ENCODE results near the gene CCL16. TPM values are rescaled to one million over a fixed set of nuclear protein-coding genes. Genes with fewer than 3 reads are reported as not detected.

Gene CCL16
- total and polyA plus RNA-seq, 2 of the 4 experiments (the other 2 are of a cell fraction), result not detected

- H3K27ac ChIP-seq (ENCODE audit: insufficient read depth, low read length), result no peak overlapping the region
- no peak overlapping the region for H4K91ac ChIP-seq (ENCODE audit: insufficient read depth, low read depth, low read length)
- H3K36me3 ChIP-seq (ENCODE audit: control insufficient read depth, insufficient read depth, low read length), result no peaks in the 10 kb centered on the region
- no peak overlapping the region for H3K9ac ChIP-seq (ENCODE audit: low read depth, low read length)
- H3K27me3 ChIP-seq (ENCODE audit: control insufficient read depth, insufficient read depth, low read length), result peaks cover 3% of the 10 kb centered on the region; the same call in 1 of the 2 replicates
- H4K5ac ChIP-seq (ENCODE audit: low read depth, low read length), result no peak overlapping the region
- no peaks in the 10 kb centered on the region for H3K9me3 ChIP-seq (ENCODE audit: control insufficient read depth, insufficient read depth, low read length)
- in situ Hi-C loops (cut with MboI; ENCODE audit: low sequenced_read_pairs), result loop anchor here (5.0 kb wide), 1 partner anchor 175 kb away; no protein-coding TSS in a partner anchor
- dilution Hi-C loops (cut with HindIII; ENCODE audit: low sequenced_read_pairs, unreplicated experiment), result no loop called here
- H3K18ac ChIP-seq (ENCODE audit: low read depth, low read length), result no peak overlapping the region
- peaks cover 6% of the 10 kb centered on the region for H3K4me1 ChIP-seq (ENCODE audit: control insufficient read depth, insufficient read depth, low read length)
- H2AK5ac ChIP-seq (ENCODE audit: low read depth, low read length), result no peak overlapping the region
- no peak overlapping the region for H3K4me2 ChIP-seq (ENCODE audit: low read depth, low read length)
- H3K23ac ChIP-seq (ENCODE audit: low read depth, low read length), result no peak overlapping the region
- no peak overlapping the region for H3K14ac ChIP-seq (replicated peaks; ENCODE audit: low read depth, low read length)
- H4K20me1 ChIP-seq (ENCODE audit: insufficient read depth, low read length), result no peaks in the 10 kb centered on the region
- H3K56ac ChIP-seq (ENCODE audit: extremely low read depth, insufficient read depth, low read length), result no peak overlapping the region
- H2BK15ac ChIP-seq (ENCODE audit: low read depth, low read length), result no peak overlapping the region
- H2BK5ac ChIP-seq (ENCODE audit: low read depth, low read length, poor library complexity, severe bottlenecking), result no peak overlapping the region
- intact Hi-C loops (cut with micrococcal nuclease), result no loop called here
- no peak for ATAC-seq (ENCODE audit: low read depth)
- no peaks in the 10 kb centered on the region; the same call in 1 of the 2 replicates for H3K9me1 ChIP-seq (ENCODE audit: insufficient read depth, low read length)
- ChIA-PET CTCF (interaction anchor here (1.1 to 1.8 kb wide), 2 partner anchors 100 to 177 kb away, joined by 4 read pairs; no protein-coding TSS in a partner anchor), POLR2A (ENCODE audit: unreplicated experiment) (no interaction called here)
- H4K8ac ChIP-seq (ENCODE audit: low read depth in 2 of 2, low read length in 2 of 2), result no peak overlapping the region
- no peak for DNase-seq
- no TSS peak for BruUV-seq (replicated peaks)
- no peaks in the 10 kb centered on the region for H3K79me1 ChIP-seq (ENCODE audit: low read depth in 1 of 2, low read length in 2 of 2)
- H3K4me3 ChIP-seq (ENCODE audit: insufficient read depth, low read depth, low read length), result no peak overlapping the region
- no peak overlapping the region for H2BK20ac ChIP-seq (ENCODE audit: low read depth, low read length)
- H2AFZ ChIP-seq (replicated peaks; ENCODE audit: low read length, poor library complexity), result no peak overlapping the region
- no CpG with 5 or more reads among the region's 1 CpG for WGBS, 2 experiments (ENCODE audit: extremely low coverage in 2 of 2, insufficient read length in 1 of 2)
- H2BK120ac ChIP-seq (ENCODE audit: low read depth, low read length), result no peak overlapping the region
- H2AK9ac ChIP-seq (replicated peaks; ENCODE audit: low read depth, low read length, poor library complexity), result no peak overlapping the region
- H3K4ac ChIP-seq (ENCODE audit: low read depth, low read length), result no peak overlapping the region
- no peak for TF ChIP-seq MAFK (IDR thresholded peaks at IDR 0.05; ENCODE audit: low read depth, low read length)
- no peak for TF ChIP-seq CEBPB (IDR thresholded peaks at IDR 0.05; ENCODE audit: low read depth, low read length)
- TF ChIP-seq RAD21 (IDR thresholded peaks at IDR 0.05; ENCODE audit: low read length), result no peak
- no peak for TF ChIP-seq MAZ (IDR thresholded peaks at IDR 0.05; ENCODE audit: borderline replicate concordance, low read depth, low read length)
- no peak for TF ChIP-seq RFX5 (IDR thresholded peaks at IDR 0.05; ENCODE audit: low read depth, low read length)
- TF ChIP-seq, protein P1, sequence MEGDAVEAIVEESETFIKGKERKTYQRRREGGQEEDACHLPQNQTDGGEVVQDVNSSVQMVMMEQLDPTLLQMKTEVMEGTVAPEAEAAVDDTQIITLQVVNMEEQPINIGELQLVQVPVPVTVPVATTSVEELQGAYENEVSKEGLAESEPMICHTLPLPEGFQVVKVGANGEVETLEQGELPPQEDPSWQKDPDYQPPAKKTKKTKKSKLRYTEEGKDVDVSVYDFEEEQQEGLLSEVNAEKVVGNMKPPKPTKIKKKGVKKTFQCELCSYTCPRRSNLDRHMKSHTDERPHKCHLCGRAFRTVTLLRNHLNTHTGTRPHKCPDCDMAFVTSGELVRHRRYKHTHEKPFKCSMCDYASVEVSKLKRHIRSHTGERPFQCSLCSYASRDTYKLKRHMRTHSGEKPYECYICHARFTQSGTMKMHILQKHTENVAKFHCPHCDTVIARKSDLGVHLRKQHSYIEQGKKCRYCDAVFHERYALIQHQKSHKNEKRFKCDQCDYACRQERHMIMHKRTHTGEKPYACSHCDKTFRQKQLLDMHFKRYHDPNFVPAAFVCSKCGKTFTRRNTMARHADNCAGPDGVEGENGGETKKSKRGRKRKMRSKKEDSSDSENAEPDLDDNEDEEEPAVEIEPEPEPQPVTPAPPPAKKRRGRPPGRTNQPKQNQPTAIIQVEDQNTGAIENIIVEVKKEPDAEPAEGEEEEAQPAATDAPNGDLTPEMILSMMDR (conservative IDR thresholded peaks at IDR 0.05; ENCODE audit: low read depth, low read length), result no peak
- no peak for TF ChIP-seq MXI1 (IDR thresholded peaks at IDR 0.05; ENCODE audit: borderline replicate concordance, low read depth, low read length)
- no peak for TF ChIP-seq FOS (IDR thresholded peaks at IDR 0.05; ENCODE audit: low read depth, low read length)
- TF ChIP-seq BHLHE40 (IDR thresholded peaks at IDR 0.05; ENCODE audit: low read depth, low read length), result no peak
- TF ChIP-seq CHD1 (IDR thresholded peaks at IDR 0.05; ENCODE audit: low read depth, low read length), result no peak
- no peak for TF ChIP-seq POLR2A (IDR thresholded peaks at IDR 0.05; ENCODE audit: low read depth, low read length)
- TF ChIP-seq, protein P2, sequence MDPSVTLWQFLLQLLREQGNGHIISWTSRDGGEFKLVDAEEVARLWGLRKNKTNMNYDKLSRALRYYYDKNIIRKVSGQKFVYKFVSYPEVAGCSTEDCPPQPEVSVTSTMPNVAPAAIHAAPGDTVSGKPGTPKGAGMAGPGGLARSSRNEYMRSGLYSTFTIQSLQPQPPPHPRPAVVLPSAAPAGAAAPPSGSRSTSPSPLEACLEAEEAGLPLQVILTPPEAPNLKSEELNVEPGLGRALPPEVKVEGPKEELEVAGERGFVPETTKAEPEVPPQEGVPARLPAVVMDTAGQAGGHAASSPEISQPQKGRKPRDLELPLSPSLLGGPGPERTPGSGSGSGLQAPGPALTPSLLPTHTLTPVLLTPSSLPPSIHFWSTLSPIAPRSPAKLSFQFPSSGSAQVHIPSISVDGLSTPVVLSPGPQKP (IDR thresholded peaks at IDR 0.05; ENCODE audit: borderline replicate concordance, low read depth, low read length), result no peak
- TF ChIP-seq RCOR1 (IDR thresholded peaks at IDR 0.05; ENCODE audit: insufficient replicate concordance, low read length), result no peak
Observed at GRCh38 chr17:35972066-35972465, 9.2 kb downstream of the CCL16 start.
